C4-2B (cell line): Measurements from ENCODE around the gene GLYR1.

Experiments
- ZFX ChIP-seq: fragments of 450-650 bp; IDR thresholded peaks from 2 replicates; pipeline ENCODE4 v1.6.1; 2017
- TF ChIP-seq, protein P1 (sequence below): fragments of 450-650 bp; conservative IDR thresholded peaks from 2 replicates; pipeline ENCODE4 v1.5.1; 2017; ENCODE audit warnings: mild to moderate bottlenecking

DNA sequence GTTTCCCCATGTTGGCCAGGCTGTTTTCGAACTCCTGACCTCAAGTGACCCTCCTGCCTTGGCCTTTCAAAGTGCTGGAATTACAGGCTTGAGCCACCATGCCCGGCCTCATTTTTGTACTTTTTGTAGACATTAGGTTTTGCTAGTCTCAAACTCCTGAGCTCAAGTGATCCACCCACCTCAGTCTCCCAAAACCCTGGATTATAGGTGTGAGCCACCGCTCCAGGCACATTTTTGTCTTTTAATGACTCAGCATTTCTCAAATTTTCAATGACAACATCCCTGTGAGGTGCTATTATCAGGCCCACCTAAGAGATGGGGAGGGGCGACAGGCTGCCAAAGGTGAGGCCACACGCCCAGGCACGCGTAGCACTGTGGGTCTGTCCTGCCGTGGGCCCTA, 60.0 kb downstream of the GLYR1 start:
- TF ChIP-seq, protein P1, sequence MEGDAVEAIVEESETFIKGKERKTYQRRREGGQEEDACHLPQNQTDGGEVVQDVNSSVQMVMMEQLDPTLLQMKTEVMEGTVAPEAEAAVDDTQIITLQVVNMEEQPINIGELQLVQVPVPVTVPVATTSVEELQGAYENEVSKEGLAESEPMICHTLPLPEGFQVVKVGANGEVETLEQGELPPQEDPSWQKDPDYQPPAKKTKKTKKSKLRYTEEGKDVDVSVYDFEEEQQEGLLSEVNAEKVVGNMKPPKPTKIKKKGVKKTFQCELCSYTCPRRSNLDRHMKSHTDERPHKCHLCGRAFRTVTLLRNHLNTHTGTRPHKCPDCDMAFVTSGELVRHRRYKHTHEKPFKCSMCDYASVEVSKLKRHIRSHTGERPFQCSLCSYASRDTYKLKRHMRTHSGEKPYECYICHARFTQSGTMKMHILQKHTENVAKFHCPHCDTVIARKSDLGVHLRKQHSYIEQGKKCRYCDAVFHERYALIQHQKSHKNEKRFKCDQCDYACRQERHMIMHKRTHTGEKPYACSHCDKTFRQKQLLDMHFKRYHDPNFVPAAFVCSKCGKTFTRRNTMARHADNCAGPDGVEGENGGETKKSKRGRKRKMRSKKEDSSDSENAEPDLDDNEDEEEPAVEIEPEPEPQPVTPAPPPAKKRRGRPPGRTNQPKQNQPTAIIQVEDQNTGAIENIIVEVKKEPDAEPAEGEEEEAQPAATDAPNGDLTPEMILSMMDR, result no peak
- no peak for TF ChIP-seq ZFX
